B cell (primary cell): Measurements from ENCODE around the gene PRDM13. TPM values are rescaled to one million over a fixed set of nuclear protein-coding genes. Genes with fewer than 3 reads are reported as not detected.

Source experiments
- ATAC-seq: fragments of 200-7000 bp; cut with Tn5 transposase; one replicate; pipeline ENCODE4 v1.10.0; 2021; ENCODE audit warnings: low read depth, mild to moderate bottlenecking, moderate number of reproducible peaks, moderate library complexity
- CTCF ChIA-PET: fragments of 350-600 bp; sonication (Branson Sonifier 250); formaldehyde crosslinking; loops from one replicate; lab custom pipeline; 2021; ENCODE audit warnings: antibody characterized with exemption, inconsistent platforms; lab: Charles Lee
- POLR2A ChIA-PET: fragments of 350-600 bp; sonication (Branson Sonifier 250); formaldehyde crosslinking; loops from one replicate; lab custom pipeline; 2021; ENCODE audit warnings: antibody characterized with exemption; lab: Charles Lee
- DNase-seq: peaks from one replicate; pipeline ENCODE4 v3.0.0; 2013
- H2AFZ ChIP-seq: 2 replicates; pipeline ENCODE4 v1.6.1; 2012; ENCODE audit warnings: mild to moderate bottlenecking, low read depth, low read length; ENCODE audit not compliant: insufficient read depth, poor library complexity, severe bottlenecking
- H3K27ac ChIP-seq, 2 donors: 1 replicate in 1 of 2; 2 replicates in 1 of 2; pipeline ENCODE4 v1.5.1; 2012 to 2013; ENCODE audit warnings: low read length in 2 of 2, mild to moderate bottlenecking in 2 of 2, moderate library complexity in 1 of 2
- H3K27me3 ChIP-seq, 4 experiments: fragments of 200-600 bp in 1 of 4; sonication (generic) in 1 of 4; replicated peaks in 1 of 4; 1 replicate in 2 of 4; 2 replicates in 2 of 4; pipeline versions ENCODE4 v1.6.1 to v1.7.0; 2013 to 2016; ENCODE audit warnings: low read length in 3 of 4, mild to moderate bottlenecking in 2 of 4, mixed read lengths in 1 of 4, moderate library complexity in 1 of 4; ENCODE audit not compliant: insufficient read depth in 4 of 4, control insufficient read depth in 3 of 4; ENCODE audit errors: control extremely low read depth in 1 of 4
- H3K36me3 ChIP-seq, 2 experiments: replicated peaks in 1 of 2; 1 replicate in 1 of 2; 2 replicates in 1 of 2; pipeline versions ENCODE4 v1.6.1 to v1.7.1; 2013; ENCODE audit warnings: low read length in 1 of 2; ENCODE audit not compliant: insufficient read depth in 2 of 2, control insufficient read depth in 1 of 2; ENCODE audit errors: control extremely low read depth in 1 of 2, extremely low read depth in 1 of 2
- H3K4me1 ChIP-seq, 2 donors: fragments of 200-600 bp in 1 of 2; sonication (generic) in 1 of 2; 1 replicate in 1 of 2; 2 replicates in 1 of 2; pipeline versions ENCODE4 v1.5.1 to v1.6.1; 2013 to 2017; ENCODE audit warnings: low read length in 2 of 2; ENCODE audit not compliant: control insufficient read depth in 2 of 2, insufficient read depth in 2 of 2
- H3K4me2 ChIP-seq: replicated peaks from 2 replicates; pipeline ENCODE3; 2012; ENCODE audit warnings: mild to moderate bottlenecking, low read depth, low read length; ENCODE audit not compliant: poor library complexity, severe bottlenecking
- H3K4me3 ChIP-seq, 5 experiments: fragments of 200-600 bp in 1 of 5; sonication (generic) in 1 of 5; 1 replicate in 3 of 5; 2 replicates in 2 of 5; pipeline versions ENCODE4 v1.5.1 to v1.7.0; 2011 to 2016; ENCODE audit warnings: low read length in 4 of 5, mild to moderate bottlenecking in 4 of 5, low read depth in 2 of 5, control low read depth in 1 of 5, moderate library complexity in 1 of 5; ENCODE audit not compliant: insufficient read depth in 1 of 5; ENCODE audit errors: control extremely low read depth in 1 of 5, extremely low read depth in 1 of 5
- H3K79me2 ChIP-seq: fragments of 200-600 bp; sonication (generic); one replicate; pipeline ENCODE4 v1.6.0; 2016; ENCODE audit warnings: low read length; ENCODE audit not compliant: control insufficient read depth, insufficient read depth
- H3K9ac ChIP-seq: fragments of 200-600 bp; sonication (generic); 2 replicates; pipeline ENCODE4 v1.6.1; 2017; ENCODE audit warnings: mild to moderate bottlenecking, low read length, moderate library complexity
- H3K9me3 ChIP-seq, 3 donors: one replicate each; pipeline versions ENCODE4 v1.6.1 to v1.7.1; 2013; ENCODE audit warnings: low read length in 2 of 3; ENCODE audit not compliant: control insufficient read depth in 2 of 3, insufficient read depth in 1 of 3; ENCODE audit errors: control extremely low read depth in 1 of 3
- H4K20me1 ChIP-seq: 2 replicates; pipeline ENCODE4 v1.6.0; 2012; ENCODE audit warnings: mild to moderate bottlenecking, low read length; ENCODE audit not compliant: insufficient read depth, control insufficient read depth, poor library complexity, severe bottlenecking
- H3K27ac Mint-ChIP-seq: one replicate; pipeline ENCODE4 v1.8.0; 2021; ENCODE audit warnings: mixed read lengths
- H3K27me3 Mint-ChIP-seq: one replicate; pipeline ENCODE4 v1.8.0; 2021; ENCODE audit warnings: mixed read lengths
- H3K4me1 Mint-ChIP-seq: one replicate; pipeline ENCODE4 v1.8.0; 2021; ENCODE audit warnings: mixed read lengths
- H3K4me3 Mint-ChIP-seq: one replicate; pipeline ENCODE4 v1.8.0; 2021; ENCODE audit warnings: mixed read lengths
- H3K9me3 Mint-ChIP-seq: one replicate; pipeline ENCODE4 v1.8.0; 2022; ENCODE audit warnings: mixed read lengths; ENCODE audit not compliant: insufficient read depth
- EZH2 ChIP-seq: IDR thresholded peaks from 2 replicates; pipeline ENCODE4 v1.6.1; 2012; ENCODE audit warnings: borderline replicate concordance, low read depth, mild to moderate bottlenecking, moderate library complexity, low read length; ENCODE audit not compliant: insufficient read depth, poor library complexity, severe bottlenecking
- WGBS: methylation state at CpG from one replicate; pipeline ENCODE4 v1.1.5; 2013; ENCODE audit warnings: missing lambda C conversion rate; ENCODE audit not compliant: insufficient coverage; 5-methylcytosine and 5-hydroxymethylcytosine counted together
- intact Hi-C: fragments of 100-400 bp; cut with micrococcal nuclease; formaldehyde crosslinking; loops from one replicate; pipeline ENCODE4 v1.10.0; 2022
- polyA plus RNA-seq: library from polyadenylated mRNA; depleted of rRNA; stranded (reverse); fragments of >200 nt; gene quantifications from 2 replicates; pipeline ENCODE4 v1.2.3, GENCODE V29; 2012
- total RNA-seq, 2 donors: library from RNA; stranded (reverse); fragments of 120-200 nt in 1 of 2; gene quantifications; 1 replicate in 1 of 2; 2 replicates in 1 of 2; pipeline versions ENCODE4 v1.2.3 to v1.2.4, GENCODE V29; 2013 to 2022
- TF ChIP-seq, protein P1 (sequence below): fragments of 200-600 bp; IDR thresholded peaks from one replicate; pipeline ENCODE4 v1.8.0; 2022; ENCODE audit warnings: antibody characterized with exemption, mild to moderate bottlenecking

The PRDM13 gene
- total and polyA plus RNA-seq, 2 donors (not counting 1 experiment from before 2014, with no cell fraction given) = not detected

DNA sequence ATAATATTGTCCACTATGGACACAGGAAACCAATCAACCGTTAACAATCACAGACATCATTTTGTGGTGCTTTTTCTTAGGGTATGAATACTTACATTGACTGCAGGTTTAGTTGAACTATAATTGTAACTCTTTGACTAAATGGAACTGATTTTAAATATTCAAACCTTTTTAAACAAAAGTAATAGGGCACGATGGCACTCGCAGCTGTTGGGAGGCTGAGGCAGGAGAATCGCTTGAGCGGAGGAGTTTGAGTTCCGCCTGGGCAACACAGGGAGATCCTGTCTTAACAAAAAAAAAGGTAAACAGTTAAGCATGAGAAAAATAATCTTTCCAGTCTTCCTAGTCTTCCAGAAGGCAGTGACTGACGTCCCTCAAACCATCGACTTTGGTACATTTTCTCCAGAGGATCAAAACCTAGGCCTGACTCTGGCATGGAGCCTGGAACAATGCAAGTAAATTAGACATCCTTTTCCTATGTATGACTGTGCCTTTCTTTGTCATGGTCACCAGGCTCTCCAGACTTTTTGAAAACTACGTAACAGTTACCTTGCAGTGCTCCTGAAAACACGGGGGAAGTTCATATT, 16.6 kb upstream of the PRDM13 start:
- no peak for DNase-seq
- peaks cover 30% of the 10 kb centered on the region for H3K4me1 Mint-ChIP-seq
- no peaks in the 10 kb centered on the region for H3K9me3 Mint-ChIP-seq
- WGBS = 27% methylated on average over 7 of the region's 10 CpGs
- Histone ChIP-seq H3K27ac (no peak overlapping the region), H3K79me2 (no peaks in the 10 kb centered on the region), H3K4me2 (peak overlapping the region; percentile 65), H4K20me1 (no peaks in the 10 kb centered on the region), H3K9ac (no peak overlapping the region), H2AFZ (no peak overlapping the region), H3K36me3 (no peaks in the 10 kb centered on the region), H3K4me3 (no peak overlapping the region), H3K27me3 (peaks cover 5 to 55% (median 49%) of the 10 kb centered on the region in 4 experiments), H3K9me3 (peaks cover 0 to 21% (median 2%) of the 10 kb centered on the region in 3 donors), H3K4me1 (peaks cover 29 to 33% of the 10 kb centered on the region in 2 donors)
- H3K4me3 Mint-ChIP-seq = peak overlapping the region; percentile 92
- no peak for ATAC-seq
- H3K27ac Mint-ChIP-seq = no peak overlapping the region
- POLR2A ChIA-PET = no interaction called here
- CTCF ChIA-PET = interaction anchor here (0.6 to 4.1 kb wide), 3 partner anchors 13 to 157 kb away, joined by 3 to 30 read pairs (median 3); no protein-coding TSS in a partner anchor
- TF ChIP-seq, protein P1, sequence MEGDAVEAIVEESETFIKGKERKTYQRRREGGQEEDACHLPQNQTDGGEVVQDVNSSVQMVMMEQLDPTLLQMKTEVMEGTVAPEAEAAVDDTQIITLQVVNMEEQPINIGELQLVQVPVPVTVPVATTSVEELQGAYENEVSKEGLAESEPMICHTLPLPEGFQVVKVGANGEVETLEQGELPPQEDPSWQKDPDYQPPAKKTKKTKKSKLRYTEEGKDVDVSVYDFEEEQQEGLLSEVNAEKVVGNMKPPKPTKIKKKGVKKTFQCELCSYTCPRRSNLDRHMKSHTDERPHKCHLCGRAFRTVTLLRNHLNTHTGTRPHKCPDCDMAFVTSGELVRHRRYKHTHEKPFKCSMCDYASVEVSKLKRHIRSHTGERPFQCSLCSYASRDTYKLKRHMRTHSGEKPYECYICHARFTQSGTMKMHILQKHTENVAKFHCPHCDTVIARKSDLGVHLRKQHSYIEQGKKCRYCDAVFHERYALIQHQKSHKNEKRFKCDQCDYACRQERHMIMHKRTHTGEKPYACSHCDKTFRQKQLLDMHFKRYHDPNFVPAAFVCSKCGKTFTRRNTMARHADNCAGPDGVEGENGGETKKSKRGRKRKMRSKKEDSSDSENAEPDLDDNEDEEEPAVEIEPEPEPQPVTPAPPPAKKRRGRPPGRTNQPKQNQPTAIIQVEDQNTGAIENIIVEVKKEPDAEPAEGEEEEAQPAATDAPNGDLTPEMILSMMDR = no peak
- TF ChIP-seq EZH2 = no peak
- peaks cover 61% of the 10 kb centered on the region for H3K27me3 Mint-ChIP-seq
- intact Hi-C loops = loop anchor here (2.0 to 5.0 kb wide), 3 partner anchors 13 to 123 kb away; no protein-coding TSS in a partner anchor
